DND-41 (cell line): Measurements from ENCODE around the gene KANSL1.
"Not testable (repeated sequence)": the region's sequence is repeated elsewhere in the genome, so short reads cannot be mapped to it uniquely, and the experiment has no call there.

Experiments
- ATAC-seq: fragments of 200-7000 bp; cut with Tn5 transposase; 3 replicates; pipeline ENCODE4 v1.9.1; 2021; ENCODE audit warnings: low read depth; ENCODE audit not compliant: insufficient read depth
- DNase-seq: peaks from one replicate; pipeline ENCODE4 v3.0.0-alpha.2; 2020
- H2AFZ ChIP-seq: 2 replicates; pipeline ENCODE4 v1.6.0; 2012; ENCODE audit warnings: low read depth, low read length
- H3K27ac ChIP-seq: 2 replicates; pipeline ENCODE4 v1.5.1; 2012; ENCODE audit warnings: low read length, inconsistent platforms
- H3K27me3 ChIP-seq: fragments of 200-600 bp; sonication (generic); 2 replicates; pipeline ENCODE4 v1.6.0; 2012; ENCODE audit warnings: low read length, mild to moderate bottlenecking, inconsistent platforms; ENCODE audit not compliant: insufficient read depth, poor library complexity
- H3K36me3 ChIP-seq: 2 replicates; pipeline ENCODE4 v1.5.1; 2012; ENCODE audit warnings: low read length, inconsistent platforms; ENCODE audit not compliant: insufficient read depth
- H3K4me1 ChIP-seq: 2 replicates; pipeline ENCODE4 v1.5.1; 2012; ENCODE audit warnings: mild to moderate bottlenecking, low read length; ENCODE audit not compliant: insufficient read depth
- H3K4me2 ChIP-seq: 2 replicates; pipeline ENCODE4 v1.6.0; 2012; ENCODE audit warnings: mild to moderate bottlenecking, moderate library complexity, low read length, inconsistent platforms; ENCODE audit not compliant: insufficient read depth
- H3K4me3 ChIP-seq, 2 experiments: fragments of 200-600 bp in 1 of 2; shearing (Covaris generic) in 1 of 2; 2 replicates each; pipeline ENCODE4 v1.5.1; 2012 to 2016; ENCODE audit warnings: inconsistent platforms in 2 of 2, low read length in 2 of 2, mild to moderate bottlenecking in 2 of 2, low read depth in 1 of 2, moderate library complexity in 1 of 2
- H3K79me2 ChIP-seq: 2 replicates; pipeline ENCODE4 v1.6.0; 2012; ENCODE audit warnings: low read length, inconsistent platforms; ENCODE audit not compliant: insufficient read depth
- H3K9ac ChIP-seq: 2 replicates; pipeline ENCODE4 v1.6.0; 2012; ENCODE audit warnings: low read depth, mild to moderate bottlenecking, inconsistent platforms, low read length, moderate library complexity
- H3K9me3 ChIP-seq: 2 replicates; pipeline ENCODE4 v1.5.1; 2012; ENCODE audit warnings: low read length, moderate library complexity, mild to moderate bottlenecking, inconsistent platforms; ENCODE audit not compliant: insufficient read depth, severe bottlenecking
- H4K20me1 ChIP-seq: 2 replicates; pipeline ENCODE4 v1.6.0; 2012; ENCODE audit warnings: low read length; ENCODE audit not compliant: insufficient read depth
- EZH2 ChIP-seq: IDR thresholded peaks from 3 replicates; pipeline ENCODE4 v1.6.1; 2012; ENCODE audit warnings: borderline replicate concordance, low read depth, mild to moderate bottlenecking, moderate library complexity, low read length, inconsistent platforms; ENCODE audit not compliant: severe bottlenecking
- TF ChIP-seq, protein P1 (sequence below): IDR thresholded peaks from 2 replicates; pipeline ENCODE4 v1.5.1; 2012; ENCODE audit warnings: borderline replicate concordance, low read length, moderate library complexity, mild to moderate bottlenecking; ENCODE audit not compliant: poor library complexity, severe bottlenecking; ENCODE audit errors: extremely low read depth

KANSL1 gene

GRCh38 chr17:46089389-46089965, 103.8 kb downstream of the KANSL1 start:
- TF ChIP-seq, protein P1, sequence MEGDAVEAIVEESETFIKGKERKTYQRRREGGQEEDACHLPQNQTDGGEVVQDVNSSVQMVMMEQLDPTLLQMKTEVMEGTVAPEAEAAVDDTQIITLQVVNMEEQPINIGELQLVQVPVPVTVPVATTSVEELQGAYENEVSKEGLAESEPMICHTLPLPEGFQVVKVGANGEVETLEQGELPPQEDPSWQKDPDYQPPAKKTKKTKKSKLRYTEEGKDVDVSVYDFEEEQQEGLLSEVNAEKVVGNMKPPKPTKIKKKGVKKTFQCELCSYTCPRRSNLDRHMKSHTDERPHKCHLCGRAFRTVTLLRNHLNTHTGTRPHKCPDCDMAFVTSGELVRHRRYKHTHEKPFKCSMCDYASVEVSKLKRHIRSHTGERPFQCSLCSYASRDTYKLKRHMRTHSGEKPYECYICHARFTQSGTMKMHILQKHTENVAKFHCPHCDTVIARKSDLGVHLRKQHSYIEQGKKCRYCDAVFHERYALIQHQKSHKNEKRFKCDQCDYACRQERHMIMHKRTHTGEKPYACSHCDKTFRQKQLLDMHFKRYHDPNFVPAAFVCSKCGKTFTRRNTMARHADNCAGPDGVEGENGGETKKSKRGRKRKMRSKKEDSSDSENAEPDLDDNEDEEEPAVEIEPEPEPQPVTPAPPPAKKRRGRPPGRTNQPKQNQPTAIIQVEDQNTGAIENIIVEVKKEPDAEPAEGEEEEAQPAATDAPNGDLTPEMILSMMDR: no peak
- no peak for TF ChIP-seq EZH2
- Histone ChIP-seq H2AFZ (no peak overlapping the region), H3K36me3 (peaks cover 77% of the 10 kb centered on the region), H3K4me1 (no peaks in the 10 kb centered on the region), H3K9me3 (no peaks in the 10 kb centered on the region), H3K9ac (no peak overlapping the region), H3K79me2 (peaks cover 98% of the 10 kb centered on the region), H3K27me3 (no peaks in the 10 kb centered on the region), H3K27ac (no peak overlapping the region), H4K20me1 (peaks cover 55% of the 10 kb centered on the region), H3K4me2 (no peak overlapping the region), H3K4me3 (no peak overlapping the region)
- DNase-seq (no peak), ATAC-seq (no peak)

DNA sequence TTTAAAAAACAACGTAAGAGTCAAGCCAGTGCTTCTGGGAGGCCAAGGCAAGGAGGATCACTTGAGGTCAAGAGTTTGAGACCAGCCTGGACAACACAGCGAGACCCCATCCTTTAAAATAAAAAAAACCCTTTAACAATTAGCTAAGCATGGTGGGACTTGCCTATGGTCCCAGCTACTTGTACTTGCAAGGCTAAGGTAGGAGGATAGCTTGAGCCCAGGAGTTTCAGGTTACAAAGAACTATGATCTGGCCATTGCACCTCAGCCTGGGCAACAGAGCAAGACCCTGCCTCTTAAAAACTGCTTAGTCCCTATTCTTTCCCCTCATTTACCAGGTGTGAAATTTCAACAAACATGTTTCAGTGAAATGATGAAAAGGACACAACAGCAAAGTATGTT, 104.6 kb downstream of the KANSL1 start:
- peaks cover 75% of the 10 kb centered on the region for H3K36me3 ChIP-seq
- TF ChIP-seq EZH2: no peak
- TF ChIP-seq, protein P1: no peak
- H3K9me3 ChIP-seq: no peaks in the 10 kb centered on the region
- H3K79me2 ChIP-seq: peaks cover 98% of the 10 kb centered on the region
- H2AFZ ChIP-seq: no peak overlapping the region
- no peak overlapping the region for H3K9ac ChIP-seq
- no peak overlapping the region for H3K4me2 ChIP-seq
- H3K4me3 ChIP-seq: no peak overlapping the region
- H4K20me1 ChIP-seq: peaks cover 54% of the 10 kb centered on the region
- ATAC-seq (no peak), DNase-seq (no peak)
- no peaks in the 10 kb centered on the region for H3K4me1 ChIP-seq
- H3K27me3 ChIP-seq: no peaks in the 10 kb centered on the region
- no peak overlapping the region for H3K27ac ChIP-seq

DNA sequence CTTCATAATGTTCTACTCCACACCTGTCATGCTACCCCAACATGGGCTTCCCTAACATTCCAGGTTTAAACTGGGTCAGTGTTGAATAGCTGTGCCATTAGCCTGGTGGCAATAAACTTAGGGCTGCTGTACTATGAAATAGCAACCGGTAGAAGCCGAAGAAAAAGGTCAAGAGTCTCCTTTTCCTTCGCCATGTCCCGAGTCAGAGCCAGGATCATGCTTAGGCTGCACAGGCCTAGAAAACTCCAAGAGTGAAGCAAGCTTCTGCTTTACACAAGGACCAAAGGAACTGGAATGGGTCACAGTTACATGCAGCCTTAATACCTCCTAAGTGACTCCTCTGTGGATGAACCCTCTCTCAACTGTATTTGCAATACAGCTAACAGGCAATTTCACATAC, 105.4 kb downstream of the KANSL1 start:
- H3K9me3 ChIP-seq, DNase-seq, H2AFZ ChIP-seq, H3K9ac ChIP-seq, ATAC-seq, H3K4me3 ChIP-seq, H3K4me1 ChIP-seq, H3K27ac ChIP-seq, H3K4me2 ChIP-seq, H3K27me3 ChIP-seq: not testable (repeated sequence)
- Histone ChIP-seq H3K79me2 (peaks cover 98% of the 10 kb centered on the region), H4K20me1 (peaks cover 59% of the 10 kb centered on the region), H3K36me3 (peaks cover 76% of the 10 kb centered on the region)

DNA sequence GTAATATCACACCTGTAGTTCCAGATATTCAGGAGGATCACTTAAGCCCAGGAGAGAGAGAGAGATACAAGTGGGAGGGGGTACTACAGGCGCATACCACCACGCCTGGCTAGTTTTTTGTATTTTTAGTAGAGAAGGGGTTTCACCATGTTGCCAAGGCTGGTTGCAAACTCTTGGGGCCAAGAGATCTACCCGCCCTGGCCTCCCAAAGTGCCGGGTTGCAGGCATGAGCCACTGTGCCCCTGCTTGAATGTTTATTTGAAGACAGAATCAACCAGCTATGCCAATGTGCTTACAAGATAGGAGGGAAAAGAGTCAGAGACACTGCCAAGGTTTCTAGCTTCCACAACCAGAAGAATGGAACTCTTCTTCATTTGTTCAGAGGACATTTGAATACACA, 106.4 kb downstream of the KANSL1 start:
- no peak overlapping the region for H3K27ac ChIP-seq
- no peaks in the 10 kb centered on the region for H3K4me1 ChIP-seq
- H4K20me1 ChIP-seq: peaks cover 65% of the 10 kb centered on the region
- H2AFZ ChIP-seq: no peak overlapping the region
- no peaks in the 10 kb centered on the region for H3K27me3 ChIP-seq
- H3K9ac ChIP-seq: no peak overlapping the region
- H3K36me3 ChIP-seq: peaks cover 77% of the 10 kb centered on the region
- no peak overlapping the region for H3K4me2 ChIP-seq
- DNase-seq (no peak), ATAC-seq (no peak)
- TF ChIP-seq, protein P1: no peak
- no peak for TF ChIP-seq EZH2
- peaks cover 98% of the 10 kb centered on the region for H3K79me2 ChIP-seq
- H3K9me3 ChIP-seq: no peaks in the 10 kb centered on the region
- no peak overlapping the region for H3K4me3 ChIP-seq
